Fibroblast of lung (primary cell): ENCODE results near the gene SCYL1. TPM values are rescaled to one million over a fixed set of nuclear protein-coding genes. Genes with fewer than 3 reads are reported as not detected.

ENCODE experiments used
- DNase-seq, 2 donors: peaks; one replicate each; pipeline versions ENCODE4 v3.0.0 to v3.0.0-alpha.2; 2010; ENCODE audit warnings: low read depth in 2 of 2
- H2AFZ ChIP-seq: 2 replicates; pipeline ENCODE4 v1.5.1; 2012; ENCODE audit warnings: low read length, control low read depth, inconsistent platforms
- H3K27ac ChIP-seq: 2 replicates; pipeline ENCODE4 v1.5.1; 2011; ENCODE audit warnings: low read length, control low read depth; ENCODE audit not compliant: insufficient read depth
- H3K27me3 ChIP-seq: 2 replicates; pipeline ENCODE4 v1.5.1; 2011; ENCODE audit warnings: mild to moderate bottlenecking, low read length; ENCODE audit not compliant: control insufficient read depth, insufficient read depth
- H3K36me3 ChIP-seq: 2 replicates; pipeline ENCODE4 v1.5.1; 2011; ENCODE audit warnings: low read length; ENCODE audit not compliant: control insufficient read depth, insufficient read depth
- H3K4me1 ChIP-seq: 2 replicates; pipeline ENCODE4 v1.5.1; 2011; ENCODE audit warnings: low read length; ENCODE audit not compliant: control insufficient read depth, insufficient read depth; ENCODE audit errors: extremely low read depth
- H3K4me2 ChIP-seq: 2 replicates; pipeline ENCODE4 v1.5.1; 2011; ENCODE audit warnings: low read length, control low read depth; ENCODE audit not compliant: insufficient read depth; ENCODE audit errors: extremely low read depth
- H3K4me3 ChIP-seq, 4 experiments: fragments of 200-600 bp in 1 of 4; sonication (generic) in 1 of 4; replicated peaks in 1 of 4; 2 replicates each; pipeline ENCODE4 v1.5.1; 2011 to 2016; ENCODE audit warnings: low read length in 4 of 4, low read depth in 3 of 4, mild to moderate bottlenecking in 3 of 4, control low read depth in 2 of 4, inconsistent platforms in 1 of 4, mixed read lengths in 1 of 4; ENCODE audit not compliant: insufficient read depth in 1 of 4; ENCODE audit errors: control extremely low read depth in 1 of 4
- H3K79me2 ChIP-seq: 2 replicates; pipeline ENCODE4 v1.5.1; 2012; ENCODE audit warnings: mild to moderate bottlenecking, low read length, inconsistent platforms; ENCODE audit not compliant: control insufficient read depth, insufficient read depth
- H3K9ac ChIP-seq: 2 replicates; pipeline ENCODE4 v1.5.1; 2011; ENCODE audit warnings: mild to moderate bottlenecking, low read length, control low read depth; ENCODE audit not compliant: insufficient read depth
- H3K9me3 ChIP-seq: 2 replicates; pipeline ENCODE4 v1.5.1; 2012; ENCODE audit warnings: low read depth, low read length; ENCODE audit not compliant: control insufficient read depth, insufficient read depth
- H4K20me1 ChIP-seq: 2 replicates; pipeline ENCODE4 v1.5.1; 2011; ENCODE audit warnings: low read length; ENCODE audit not compliant: control insufficient read depth, insufficient read depth; ENCODE audit errors: extremely low read depth
- CTCF ChIP-seq, 2 donors: IDR thresholded peaks in 1 of 2; conservative IDR thresholded peaks in 1 of 2; 1 replicate in 1 of 2; 2 replicates in 1 of 2; pipeline ENCODE4 v1.5.1; 2011 to 2012; ENCODE audit warnings: low read length in 2 of 2, control low read depth in 1 of 2, inconsistent platforms in 1 of 2, low read depth in 1 of 2, mild to moderate bottlenecking in 1 of 2
- EZH2 ChIP-seq: IDR thresholded peaks from 2 replicates; pipeline ENCODE4 v1.5.1; 2012; ENCODE audit warnings: low read length, control low read depth, mild to moderate bottlenecking; ENCODE audit errors: missing control alignments
- polyA plus RNA-seq, 2 donors: library from polyadenylated mRNA; depleted of rRNA in 1 of 2; stranded (reverse) in 1 of 2; unstranded in 1 of 2; fragments of >200 nt; gene quantifications; 2 replicates each; pipeline ENCODE4 v1.2.1, GENCODE V29; 2011 to 2012; ENCODE audit warnings: missing spikeins in 1 of 2
- total RNA-seq: library from RNA; depleted of rRNA; stranded (reverse); fragments of >200 nt; gene quantifications from 2 replicates; pipeline ENCODE4 v1.2.1, GENCODE V29; 2014

SCYL1 gene
- total and polyA plus RNA-seq, 2 donors (not counting 1 experiment from before 2014, with no cell fraction given): 58.2 to 84.6 TPM

GRCh38 chr11:65558002-65558929 lies 33.4 kb downstream of the SCYL1 start, which contains the start of gene LTBP3:
Gene LTBP3, minus strand, starts transcription at chr11:65558359. Its CDS starts 400 bp downstream, at chr11:65557959.
- no peak for TF ChIP-seq EZH2
- TF ChIP-seq CTCF (conservative IDR thresholded peaks at IDR 0.05 in 1 of 2, IDR thresholded peaks at IDR 0.05 in 1 of 2; ENCODE audit: low read depth in 1 of 2, low read length in 2 of 2): no peak
- DNase-seq: peak; percentile 78 to 82
- Histone ChIP-seq H3K27me3 (no peaks in the 10 kb centered on the region), H3K4me3 (peak within 1 kb of the TSS; percentile 67 to 80 (median 73)), H3K9me3 (no peaks in the 10 kb centered on the region), H3K4me2 (peak within 1 kb of the TSS; percentile 89), H3K36me3 (no peaks in the 10 kb centered on the region), H3K4me1 (peaks cover 45% of the 10 kb centered on the region), H2AFZ (no peak within 1 kb of the TSS), H3K79me2 (peaks cover 15% of the 10 kb centered on the region), H4K20me1 (no peaks in the 10 kb centered on the region), H3K27ac (peak within 1 kb of the TSS; percentile 68), H3K9ac (peak within 1 kb of the TSS; percentile 74)

GRCh38 chr11:65558930-65559509 lies 34.1 kb downstream of the SCYL1 start:
- Histone ChIP-seq H3K27ac (peak overlapping the region; percentile 56), H3K79me2 (peaks cover 15% of the 10 kb centered on the region), H3K4me3 (peak overlapping the region in 1 of 4 experiments; percentile 74), H3K4me1 (peaks cover 45% of the 10 kb centered on the region), H3K4me2 (peak overlapping the region; percentile 54), H2AFZ (no peak overlapping the region), H3K36me3 (no peaks in the 10 kb centered on the region), H4K20me1 (no peaks in the 10 kb centered on the region), H3K9me3 (no peaks in the 10 kb centered on the region), H3K27me3 (no peaks in the 10 kb centered on the region), H3K9ac (no peak overlapping the region)
- no peak for TF ChIP-seq EZH2
- no peak for TF ChIP-seq CTCF (conservative IDR thresholded peaks at IDR 0.05 in 1 of 2, IDR thresholded peaks at IDR 0.05 in 1 of 2; ENCODE audit: low read depth in 1 of 2, low read length in 2 of 2)
- peak; percentile 49 to 73 for DNase-seq

- H3K9me3 ChIP-seq: no peaks in the 10 kb centered on the region
- H3K9ac ChIP-seq: no peak overlapping the region
- no peaks in the 10 kb centered on the region for H3K27me3 ChIP-seq
- no peak overlapping the region for H3K4me2 ChIP-seq
- no peak overlapping the region for H3K4me3 ChIP-seq
- peaks cover 43% of the 10 kb centered on the region for H3K4me1 ChIP-seq
- no peak for DNase-seq
- no peak for TF ChIP-seq EZH2
- H3K27ac ChIP-seq: peak overlapping the region; percentile 56
- no peaks in the 10 kb centered on the region for H4K20me1 ChIP-seq
- no peaks in the 10 kb centered on the region for H3K36me3 ChIP-seq
- no peak overlapping the region for H2AFZ ChIP-seq
- peaks cover 14% of the 10 kb centered on the region for H3K79me2 ChIP-seq
These were observed 34.7 kb downstream of the SCYL1 start for GRCh38 chr11:65559535-65559934.
